Neural cell (in vitro differentiated cells): ENCODE results near the gene BET1. TPM values are rescaled to one million over a fixed set of nuclear protein-coding genes. Genes with fewer than 3 reads are reported as not detected.

Source experiments
- H2AFZ ChIP-seq: fragments of 200-600, 300-800 bp; sonication (generic), shearing (Covaris generic); 2 replicates; pipeline ENCODE4 v1.6.0; 2014; ENCODE audit warnings: low read depth, mild to moderate bottlenecking, antibody characterized with exemption, low read length, moderate library complexity
- H3F3A ChIP-seq: fragments of 200-600 bp; shearing (Covaris generic); 2 replicates; pipeline ENCODE4 v1.6.1; 2016; ENCODE audit warnings: mild to moderate bottlenecking, moderate library complexity, mixed read lengths, antibody characterized with exemption, low read length; ENCODE audit not compliant: insufficient read depth, poor library complexity, severe bottlenecking
- H3K27ac ChIP-seq: fragments of 200-600, 300-800 bp; sonication (generic), shearing (Covaris generic); 2 replicates; pipeline ENCODE4 v1.5.1; 2014; ENCODE audit warnings: mild to moderate bottlenecking, low read length, moderate library complexity
- H3K27me3 ChIP-seq: fragments of 300-800, 200-600 bp; sonication (generic), shearing (Covaris generic); 2 replicates; pipeline ENCODE4 v1.6.0; 2014; ENCODE audit warnings: mild to moderate bottlenecking, low read depth, low read length, moderate library complexity; ENCODE audit not compliant: insufficient read depth
- H3K36me3 ChIP-seq: fragments of 300-800, 200-600 bp; sonication (generic), shearing (Covaris generic); 2 replicates; pipeline ENCODE4 v1.5.1; 2014; ENCODE audit warnings: mild to moderate bottlenecking, antibody characterized with exemption, low read length, moderate library complexity; ENCODE audit not compliant: insufficient read depth
- H3K4me2 ChIP-seq: fragments of 300-800, 200-600 bp; sonication (generic), shearing (Covaris generic); 2 replicates; pipeline ENCODE4 v1.6.0; 2014; ENCODE audit warnings: mild to moderate bottlenecking, low read length
- H3K4me3 ChIP-seq: fragments of 300-800, 200-600 bp; sonication (generic), shearing (Covaris generic); 2 replicates; pipeline ENCODE4 v1.5.1; 2014; ENCODE audit warnings: mild to moderate bottlenecking, low read length, moderate library complexity
- H3K79me2 ChIP-seq: fragments of 200-600 bp; shearing (Covaris generic); replicated peaks from 2 replicates; pipeline ENCODE4 v1.6.0; 2014; ENCODE audit warnings: mild to moderate bottlenecking, low read length, moderate library complexity; ENCODE audit not compliant: insufficient read depth
- H3K9ac ChIP-seq: fragments of 300-800, 200-600 bp; sonication (generic), shearing (Covaris generic); 2 replicates; pipeline ENCODE4 v1.6.1; 2016; ENCODE audit warnings: mild to moderate bottlenecking, low read length, mixed read lengths
- H3K9me2 ChIP-seq: fragments of 200-600 bp; shearing (Covaris generic); 2 replicates; pipeline ENCODE4 v1.6.1; 2016; ENCODE audit warnings: mild to moderate bottlenecking, low read length, mixed read lengths; ENCODE audit not compliant: insufficient read depth
- H3K9me3 ChIP-seq: fragments of 200-600, 300-800 bp; sonication (generic), shearing (Covaris generic); 2 replicates; pipeline ENCODE4 v1.6.1; 2016; ENCODE audit warnings: mild to moderate bottlenecking, mixed run types, low read length, moderate library complexity, mixed read lengths
- H4K20me1 ChIP-seq: fragments of 200-600 bp; shearing (Covaris generic); 2 replicates; pipeline ENCODE4 v1.6.1; 2016; ENCODE audit warnings: mild to moderate bottlenecking, mixed run types; ENCODE audit not compliant: insufficient read depth
- CTCF ChIP-seq: fragments of 450-650 bp; IDR thresholded peaks from 2 replicates; pipeline ENCODE4 v1.5.1; 2014; ENCODE audit warnings: antibody characterized with exemption, mild to moderate bottlenecking, moderate library complexity; ENCODE audit not compliant: poor library complexity, severe bottlenecking
- EP300 ChIP-seq: fragments of 450-650 bp; conservative IDR thresholded peaks from 2 replicates; pipeline ENCODE4 v1.6.1; 2014; ENCODE audit warnings: antibody characterized with exemption, mild to moderate bottlenecking, moderate library complexity; ENCODE audit not compliant: poor library complexity, severe bottlenecking
- EZH2 ChIP-seq: fragments of 200-600, 300-800 bp; shearing (Covaris generic), sonication (generic); IDR thresholded peaks from 2 replicates; pipeline ENCODE4 v1.6.1; 2014; ENCODE audit warnings: antibody characterized with exemption, low read length, borderline replicate concordance, mild to moderate bottlenecking; ENCODE audit not compliant: insufficient read depth, poor library complexity, severe bottlenecking
- MXI1 ChIP-seq: fragments of 450-650 bp; conservative IDR thresholded peaks from 2 replicates; pipeline ENCODE4 v1.6.1; 2014; ENCODE audit warnings: antibody characterized with exemption, mild to moderate bottlenecking; ENCODE audit not compliant: poor library complexity, severe bottlenecking
- POLR2AphosphoS5 ChIP-seq: IDR thresholded peaks from 2 replicates; pipeline ENCODE4 v1.6.1; 2012
- RAD21 ChIP-seq: fragments of 450-650 bp; conservative IDR thresholded peaks from 2 replicates; pipeline ENCODE4 v1.6.1; 2014; ENCODE audit warnings: antibody characterized with exemption, mild to moderate bottlenecking, moderate library complexity
- REST ChIP-seq: IDR thresholded peaks from 2 replicates; pipeline ENCODE4 v1.6.1; 2012; ENCODE audit warnings: borderline replicate concordance
- SMC3 ChIP-seq: fragments of 450-650 bp; conservative IDR thresholded peaks from 2 replicates; pipeline ENCODE4 v1.6.1; 2014; ENCODE audit warnings: antibody characterized with exemption, mild to moderate bottlenecking, moderate library complexity; ENCODE audit not compliant: poor library complexity
- TAF1 ChIP-seq: IDR thresholded peaks from 2 replicates; pipeline ENCODE4 v1.6.1; 2012; ENCODE audit warnings: low read depth
- polyA plus RNA-seq: library from polyadenylated mRNA; depleted of rRNA; stranded (reverse); fragments of >200 nt; gene quantifications from 2 replicates; pipeline ENCODE4 v1.2.3, GENCODE V29; 2014

Gene BET1
- polyA plus RNA-seq, 1 donor from 2014 or later: 49.9 TPM

GRCh38 chr7:94052398-94053180, 48.4 kb upstream of the BET1 start:
- Histone ChIP-seq H4K20me1 (no peaks in the 10 kb centered on the region), H3K9ac (no peak overlapping the region), H3K9me2 (no peaks in the 10 kb centered on the region), H2AFZ (no peak overlapping the region), H3K9me3 (no peaks in the 10 kb centered on the region), H3F3A (no peaks in the 10 kb centered on the region), H3K27me3 (no peaks in the 10 kb centered on the region), H3K27ac (no peak overlapping the region), H3K36me3 (no peaks in the 10 kb centered on the region), H3K4me2 (no peak overlapping the region), H3K4me3 (no peak overlapping the region), H3K79me2 (no peaks in the 10 kb centered on the region)
- TF ChIP-seq EZH2: no peak
- TF ChIP-seq SMC3: no peak
- TF ChIP-seq TAF1: no peak
- no peak for TF ChIP-seq POLR2AphosphoS5
- no peak for TF ChIP-seq EP300
- no peak for TF ChIP-seq RAD21
- no peak for TF ChIP-seq REST
- no peak for TF ChIP-seq CTCF
- TF ChIP-seq MXI1: no peak

GRCh38 chr7:94050046-94050445, 45.9 kb upstream of the BET1 start:
- Histone ChIP-seq H4K20me1 (no peaks in the 10 kb centered on the region), H3K9ac (no peak overlapping the region), H2AFZ (no peak overlapping the region), H3K27me3 (no peaks in the 10 kb centered on the region), H3K9me2 (no peaks in the 10 kb centered on the region), H3K4me3 (no peak overlapping the region), H3K9me3 (no peaks in the 10 kb centered on the region), H3K36me3 (no peaks in the 10 kb centered on the region), H3K4me2 (no peak overlapping the region), H3F3A (no peaks in the 10 kb centered on the region), H3K79me2 (no peaks in the 10 kb centered on the region), H3K27ac (no peak overlapping the region)
- TF ChIP-seq REST (no peak), CTCF (no peak), SMC3 (no peak)
